ENCODE data around the gene COL23A1. TPM values are rescaled to one million over a fixed set of nuclear protein-coding genes. Genes with fewer than 3 reads are reported as not detected.
A peak's percentile ranks its signal among the peaks of the same experiment; 100 is the strongest.

COL23A1 gene
- total RNA-seq, 2 donors from 2014 or later, result not detected

- ATAC-seq, result no peak
- peaks cover 57% of the 10 kb centered on the region for H3K27me3 Mint-ChIP-seq
- H3K9me3 ChIP-seq (ENCODE audit: control insufficient read depth, low read length, poor library complexity, severe bottlenecking), result no peaks in the 10 kb centered on the region
- H3K4me3 Mint-ChIP-seq, result no peak overlapping the region
- H3K4me1 Mint-ChIP-seq, result peaks cover 3% of the 10 kb centered on the region
- H3K27ac Mint-ChIP-seq, result no peak overlapping the region
- H3K36me3 Mint-ChIP-seq (ENCODE audit: low read depth), result no peaks in the 10 kb centered on the region
- DNase-seq, result no peak
Observed at GRCh38 chr5:178338750-178339144, 251.4 kb downstream of the COL23A1 start.

- no peak overlapping the region for H3K27ac Mint-ChIP-seq
- no peak for ATAC-seq
- no peaks in the 10 kb centered on the region for H3K9me3 ChIP-seq (ENCODE audit: control insufficient read depth, low read length, poor library complexity, severe bottlenecking)
- peaks cover 57% of the 10 kb centered on the region for H3K27me3 Mint-ChIP-seq
- H3K4me1 Mint-ChIP-seq, result peaks cover 3% of the 10 kb centered on the region
- H3K4me3 Mint-ChIP-seq, result no peak overlapping the region
- no peak for DNase-seq
- no peaks in the 10 kb centered on the region for H3K36me3 Mint-ChIP-seq (ENCODE audit: low read depth)
Observed at GRCh38 chr5:178338126-178338749, 252.0 kb downstream of the COL23A1 start.

- H3K27ac Mint-ChIP-seq, result peak overlapping the region; percentile 16
- DNase-seq (no peak), ATAC-seq (no peak)
- H3K4me3 Mint-ChIP-seq, result no peak overlapping the region
- H3K9me3 ChIP-seq (ENCODE audit: control insufficient read depth, low read length, poor library complexity, severe bottlenecking), result no peaks in the 10 kb centered on the region
- peaks cover 50% of the 10 kb centered on the region for H3K27me3 Mint-ChIP-seq
- H3K36me3 Mint-ChIP-seq (ENCODE audit: low read depth), result no peaks in the 10 kb centered on the region
- peaks cover 3% of the 10 kb centered on the region for H3K4me1 Mint-ChIP-seq
Observed at GRCh38 chr5:178337334-178337741, 252.9 kb downstream of the COL23A1 start.

- DNase-seq, result no peak
- Mint-ChIP-seq H3K4me1 (peaks cover 2% of the 10 kb centered on the region), H3K4me3 (no peak overlapping the region), H3K27me3 (peaks cover 45% of the 10 kb centered on the region), H3K36me3 (ENCODE audit: low read depth) (no peaks in the 10 kb centered on the region), H3K27ac (peak overlapping the region; percentile 16)
- no peak for ATAC-seq
- no peaks in the 10 kb centered on the region for H3K9me3 ChIP-seq (ENCODE audit: control insufficient read depth, low read length, poor library complexity, severe bottlenecking)
Observed at GRCh38 chr5:178336889-178337288, 253.3 kb downstream of the COL23A1 start.

- Mint-ChIP-seq H3K4me3 (peak overlapping the region; percentile 55), H3K27me3 (peaks cover 38% of the 10 kb centered on the region), H3K27ac (no peak overlapping the region), H3K36me3 (ENCODE audit: low read depth) (no peaks in the 10 kb centered on the region), H3K4me1 (peaks cover 3% of the 10 kb centered on the region)
- no peaks in the 10 kb centered on the region for H3K9me3 ChIP-seq (ENCODE audit: control insufficient read depth, low read length, poor library complexity, severe bottlenecking)
- ATAC-seq, result no peak
- DNase-seq, result no peak
Observed at GRCh38 chr5:178335302-178336030, 254.7 kb downstream of the COL23A1 start.

GRCh38 chr5:178334861-178335260 is 255.3 kb downstream of the COL23A1 start:
- H3K9me3 ChIP-seq (ENCODE audit: control insufficient read depth, low read length, poor library complexity, severe bottlenecking), result no peaks in the 10 kb centered on the region
- H3K4me1 Mint-ChIP-seq, result peaks cover 3% of the 10 kb centered on the region
- H3K27ac Mint-ChIP-seq, result no peak overlapping the region
- no peak for DNase-seq
- peaks cover 35% of the 10 kb centered on the region for H3K27me3 Mint-ChIP-seq
- H3K36me3 Mint-ChIP-seq (ENCODE audit: low read depth), result no peaks in the 10 kb centered on the region
- peak overlapping the region; percentile 55 for H3K4me3 Mint-ChIP-seq
- no peak for ATAC-seq

- Mint-ChIP-seq H3K4me3 (no peak overlapping the region), H3K4me1 (peaks cover 3% of the 10 kb centered on the region), H3K27ac (no peak overlapping the region), H3K36me3 (ENCODE audit: low read depth) (no peaks in the 10 kb centered on the region), H3K27me3 (peaks cover 26% of the 10 kb centered on the region)
- DNase-seq (no peak), ATAC-seq (no peak)
- no peaks in the 10 kb centered on the region for H3K9me3 ChIP-seq (ENCODE audit: control insufficient read depth, low read length, poor library complexity, severe bottlenecking)
Observed at GRCh38 chr5:178333821-178334481, 256.2 kb downstream of the COL23A1 start.

- DNase-seq (no peak), ATAC-seq (no peak)
- Mint-ChIP-seq H3K4me3 (no peak overlapping the region), H3K36me3 (ENCODE audit: low read depth) (no peaks in the 10 kb centered on the region), H3K4me1 (peaks cover 3% of the 10 kb centered on the region), H3K27ac (no peak overlapping the region), H3K27me3 (peaks cover 25% of the 10 kb centered on the region)
- H3K9me3 ChIP-seq (ENCODE audit: control insufficient read depth, low read length, poor library complexity, severe bottlenecking), result no peaks in the 10 kb centered on the region
Observed at GRCh38 chr5:178332210-178332641, 258.0 kb downstream of the COL23A1 start.

- H3K27me3 Mint-ChIP-seq, result peaks cover 25% of the 10 kb centered on the region
- DNase-seq, result no peak
Observed at GRCh38 chr5:178331491-178331996, 258.6 kb downstream of the COL23A1 start.

GRCh38 chr5:178330791-178331404 is 259.3 kb downstream of the COL23A1 start:
- Mint-ChIP-seq H3K27me3 (peaks cover 28% of the 10 kb centered on the region), H3K27ac (no peak overlapping the region)

More at GRCh38 chr5:178331491-178331996, 258.6 kb downstream of the COL23A1 start:
- H3K4me3 Mint-ChIP-seq, result no peak overlapping the region
- H3K9me3 ChIP-seq (ENCODE audit: control insufficient read depth, low read length, poor library complexity, severe bottlenecking), result no peaks in the 10 kb centered on the region
- no peak for ATAC-seq
- no peaks in the 10 kb centered on the region for H3K36me3 Mint-ChIP-seq (ENCODE audit: low read depth)
- no peak overlapping the region for H3K27ac Mint-ChIP-seq
- H3K4me1 Mint-ChIP-seq, result peaks cover 3% of the 10 kb centered on the region

GRCh38 chr5:178328826-178329730 is 261.1 kb downstream of the COL23A1 start:
- Mint-ChIP-seq H3K36me3 (ENCODE audit: low read depth) (no peaks in the 10 kb centered on the region), H3K27me3 (peaks cover 31% of the 10 kb centered on the region), H3K4me3 (no peak overlapping the region), H3K27ac (no peak overlapping the region), H3K4me1 (peaks cover 10% of the 10 kb centered on the region)
- ATAC-seq (no peak), DNase-seq (no peak)
- no peaks in the 10 kb centered on the region for H3K9me3 ChIP-seq (ENCODE audit: control insufficient read depth, low read length, poor library complexity, severe bottlenecking)

More at GRCh38 chr5:178330791-178331404, 259.3 kb downstream of the COL23A1 start:
- H3K9me3 ChIP-seq (ENCODE audit: control insufficient read depth, low read length, poor library complexity, severe bottlenecking), result no peaks in the 10 kb centered on the region
- Mint-ChIP-seq H3K4me1 (peaks cover 3% of the 10 kb centered on the region), H3K4me3 (no peak overlapping the region), H3K36me3 (ENCODE audit: low read depth) (no peaks in the 10 kb centered on the region)
- DNase-seq (no peak), ATAC-seq (no peak)

- no peak for ATAC-seq
- no peak for DNase-seq
- Mint-ChIP-seq H3K4me3 (no peak overlapping the region), H3K4me1 (peaks cover 10% of the 10 kb centered on the region), H3K27ac (no peak overlapping the region), H3K27me3 (peaks cover 28% of the 10 kb centered on the region), H3K36me3 (ENCODE audit: low read depth) (no peaks in the 10 kb centered on the region)
- no peaks in the 10 kb centered on the region for H3K9me3 ChIP-seq (ENCODE audit: control insufficient read depth, low read length, poor library complexity, severe bottlenecking)
Observed at GRCh38 chr5:178327931-178328711, 262.1 kb downstream of the COL23A1 start.

Data from T-helper 17 cell (primary cell).